Hippocampal formation (tissue), 2 donors: ENCODE measurements around the gene TRIM26.
"Not testable (repeated sequence)": the region's sequence is repeated elsewhere in the genome, so short reads cannot be mapped to it uniquely, and the experiment has no call there.

Experiments used
- DNase-seq, 2 donors: peaks; one replicate each; lab custom pipeline; 2025; lab: John Stamatoyannopoulos, UW

Gene TRIM26

DNA sequence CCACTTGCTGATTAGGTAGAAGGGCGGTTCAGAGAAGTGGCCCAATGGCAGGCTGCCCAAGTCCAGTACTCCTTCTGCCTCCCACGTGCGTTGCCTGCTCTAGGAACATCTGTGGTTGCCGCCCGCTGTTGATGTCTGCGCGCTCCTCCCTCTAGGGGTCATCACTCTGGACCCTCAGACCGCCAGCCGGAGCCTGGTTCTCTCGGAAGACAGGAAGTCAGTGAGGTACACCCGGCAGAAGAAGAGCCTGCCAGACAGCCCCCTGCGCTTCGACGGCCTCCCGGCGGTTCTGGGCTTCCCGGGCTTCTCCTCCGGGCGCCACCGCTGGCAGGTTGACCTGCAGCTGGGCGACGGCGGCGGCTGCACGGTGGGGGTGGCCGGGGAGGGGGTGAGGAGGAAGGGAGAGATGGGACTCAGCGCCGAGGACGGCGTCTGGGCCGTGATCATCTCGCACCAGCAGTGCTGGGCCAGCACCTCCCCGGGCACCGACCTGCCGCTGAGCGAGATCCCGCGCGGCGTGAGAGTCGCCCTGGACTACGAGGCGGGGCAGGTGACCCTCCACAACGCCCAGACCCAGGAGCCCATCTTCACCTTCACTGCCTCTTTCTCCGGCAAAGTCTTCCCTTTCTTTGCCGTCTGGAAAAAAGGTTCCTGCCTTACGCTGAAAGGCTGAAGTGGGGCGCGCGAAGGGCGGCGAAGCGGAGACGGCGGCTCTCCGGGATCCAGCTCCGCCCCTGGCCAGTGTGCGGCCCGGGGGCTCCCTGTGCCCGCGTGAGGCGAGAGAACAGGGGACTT lies 41.3 kb downstream of the TRIM26 start:
- DNase-seq: no peak

DNA sequence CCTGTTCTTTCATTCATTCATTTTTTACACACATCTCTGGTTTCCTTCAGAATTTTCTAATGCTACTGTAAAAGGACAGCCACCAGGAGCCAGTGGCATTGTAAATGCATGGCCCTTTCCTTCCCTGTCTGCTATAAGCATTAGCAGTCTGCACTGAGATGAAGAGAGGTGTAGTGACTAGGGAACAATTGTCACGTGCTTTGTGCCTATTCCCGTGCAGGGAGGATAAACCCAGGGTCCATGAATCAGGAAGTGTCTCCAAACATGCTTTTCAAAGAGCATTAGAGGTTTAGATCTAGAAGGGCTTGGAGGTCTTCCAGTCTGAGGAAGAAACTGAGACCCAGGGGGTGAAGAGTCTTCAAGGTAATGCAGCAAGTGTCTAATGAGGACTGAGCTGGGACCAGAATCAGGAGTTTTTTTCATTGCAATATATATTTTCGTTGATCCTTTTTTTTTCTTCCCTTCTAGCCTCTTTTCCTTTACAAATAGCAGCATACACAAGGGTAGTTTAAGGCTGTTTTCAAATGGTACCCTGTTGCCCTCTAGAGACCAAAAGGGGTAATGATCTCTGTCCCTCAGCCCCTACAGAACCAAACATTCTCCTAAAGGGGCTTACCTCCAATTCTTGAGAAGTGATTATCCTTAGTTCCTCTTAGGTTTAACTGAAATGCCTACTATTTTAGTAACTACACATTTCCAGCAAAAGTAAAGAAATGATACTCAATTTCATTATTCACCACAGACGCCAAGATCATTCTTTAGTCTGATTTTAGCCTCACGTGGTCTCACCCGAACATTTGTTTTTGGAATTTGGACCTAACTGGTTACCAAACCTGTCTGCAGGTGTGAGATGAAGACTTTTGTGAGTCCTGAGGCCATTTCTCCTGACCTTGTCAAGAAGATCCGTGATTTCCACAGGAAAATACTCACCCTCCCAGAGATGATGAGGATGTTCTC lies 43.3 kb downstream of the TRIM26 start:
- peak in 1 of 2 donors; percentile 33 for DNase-seq

DNA sequence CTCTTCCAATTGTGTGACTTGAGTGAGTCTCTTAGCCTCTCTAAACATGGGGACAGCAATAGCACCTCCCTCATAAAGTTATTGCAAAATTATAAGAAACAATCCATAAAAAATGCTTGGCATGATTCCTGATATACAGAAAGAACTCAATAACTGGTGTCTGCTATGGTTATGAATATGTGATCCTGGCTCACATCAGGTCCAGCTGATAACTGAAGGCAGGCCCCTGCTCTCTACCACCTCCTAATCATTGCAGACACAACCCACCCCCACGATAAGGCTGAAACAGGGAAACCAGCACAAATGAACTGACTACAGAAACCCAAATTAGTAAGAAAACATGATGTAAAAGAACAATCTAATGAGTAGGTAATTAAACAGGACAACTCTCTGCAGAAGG lies 44.5 kb downstream of the TRIM26 start:
- DNase-seq: no peak

DNA sequence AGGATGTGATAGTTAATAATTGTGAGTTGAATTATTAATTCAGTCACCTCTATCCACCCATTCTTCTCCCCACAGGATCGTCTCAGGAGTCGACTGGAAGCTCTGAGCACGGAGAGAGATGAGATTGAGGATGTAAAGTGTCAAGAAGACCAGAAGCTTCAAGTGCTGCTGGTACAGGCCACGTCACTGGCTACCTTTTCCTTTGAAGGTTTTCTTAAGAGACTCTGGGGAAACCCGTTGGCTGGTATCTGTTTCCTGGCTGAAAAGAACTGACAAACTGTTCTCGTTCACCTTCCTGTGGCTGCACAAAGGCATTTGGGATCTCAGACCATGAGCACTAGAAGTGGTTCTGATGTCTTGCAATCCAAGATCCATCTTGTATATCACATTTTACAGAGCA lies 46.1 kb downstream of the TRIM26 start:
- no peak for DNase-seq

DNA sequence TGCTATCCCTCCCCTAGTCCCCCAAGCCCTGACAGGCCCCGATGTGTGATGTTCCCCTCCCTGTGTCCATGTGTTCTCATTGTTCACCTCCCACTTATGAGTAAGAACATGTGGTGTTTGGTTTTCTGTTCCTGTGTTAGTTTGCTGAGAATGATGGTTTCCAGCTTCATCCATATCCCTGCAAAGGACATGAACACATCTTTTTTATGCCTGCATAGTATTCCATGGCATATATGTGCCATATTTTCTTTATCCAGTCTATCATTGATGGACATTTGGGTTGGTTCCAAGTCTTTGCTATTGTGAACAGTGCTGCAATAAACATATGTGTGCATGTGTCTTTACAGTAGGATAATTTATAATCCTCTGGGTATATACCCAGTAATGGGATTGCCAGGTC lies 48.0 kb downstream of the TRIM26 start:
- DNase-seq: not testable (repeated sequence)

DNA sequence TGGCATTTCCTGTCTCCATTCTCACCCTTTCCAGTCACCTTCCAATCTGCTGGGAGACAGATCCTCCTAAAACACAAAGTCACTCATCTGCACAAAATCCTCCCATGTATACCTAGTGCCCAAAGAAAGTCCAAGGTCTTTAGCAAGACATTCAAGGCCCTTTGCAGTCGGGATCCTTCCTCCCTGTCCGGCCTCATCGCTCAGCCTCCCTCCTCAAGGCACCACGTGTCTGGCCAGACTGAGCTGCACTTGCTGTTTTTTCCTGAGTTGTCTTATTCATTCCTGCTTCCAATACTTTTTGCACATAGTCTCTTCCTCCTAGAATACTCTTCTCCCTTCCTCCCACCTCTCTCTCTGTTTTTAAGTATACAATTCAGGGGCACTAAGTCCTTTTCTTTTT lies 48.5 kb downstream of the TRIM26 start:
- DNase-seq: no peak

DNA sequence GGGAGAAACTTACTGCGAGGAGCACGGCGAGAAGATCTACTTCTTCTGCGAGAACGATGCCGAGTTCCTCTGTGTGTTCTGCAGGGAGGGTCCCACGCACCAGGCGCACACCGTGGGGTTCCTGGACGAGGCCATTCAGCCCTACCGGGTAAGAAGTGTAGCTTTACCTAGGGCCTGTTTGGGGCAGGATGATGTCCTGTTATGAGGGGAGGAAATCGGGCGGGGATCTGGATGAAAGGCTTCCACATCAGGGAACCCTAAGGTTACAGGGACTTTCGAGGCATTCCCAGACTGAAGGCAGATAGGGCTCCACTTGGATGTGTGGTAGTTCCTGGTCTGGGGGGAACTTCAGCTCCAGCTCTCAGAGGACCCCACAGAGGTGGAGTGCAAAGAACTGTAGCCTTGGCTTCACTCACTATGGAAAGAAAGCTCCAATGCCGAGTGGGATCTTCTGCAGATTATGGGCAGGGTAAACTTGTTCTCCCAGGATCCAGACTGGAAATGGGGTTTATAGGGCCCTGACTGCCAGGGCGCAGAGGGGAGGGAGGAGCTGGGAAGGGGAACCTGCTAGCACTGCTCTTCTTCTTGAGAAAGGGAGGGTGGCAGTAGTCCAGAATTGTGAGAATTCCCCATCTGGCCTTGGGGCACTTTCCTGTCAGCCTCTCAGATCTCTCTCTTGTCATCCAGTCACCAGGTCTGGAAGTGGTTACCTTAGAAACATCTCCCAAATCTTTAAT lies 49.1 kb downstream of the TRIM26 start:
- DNase-seq: no peak

DNA sequence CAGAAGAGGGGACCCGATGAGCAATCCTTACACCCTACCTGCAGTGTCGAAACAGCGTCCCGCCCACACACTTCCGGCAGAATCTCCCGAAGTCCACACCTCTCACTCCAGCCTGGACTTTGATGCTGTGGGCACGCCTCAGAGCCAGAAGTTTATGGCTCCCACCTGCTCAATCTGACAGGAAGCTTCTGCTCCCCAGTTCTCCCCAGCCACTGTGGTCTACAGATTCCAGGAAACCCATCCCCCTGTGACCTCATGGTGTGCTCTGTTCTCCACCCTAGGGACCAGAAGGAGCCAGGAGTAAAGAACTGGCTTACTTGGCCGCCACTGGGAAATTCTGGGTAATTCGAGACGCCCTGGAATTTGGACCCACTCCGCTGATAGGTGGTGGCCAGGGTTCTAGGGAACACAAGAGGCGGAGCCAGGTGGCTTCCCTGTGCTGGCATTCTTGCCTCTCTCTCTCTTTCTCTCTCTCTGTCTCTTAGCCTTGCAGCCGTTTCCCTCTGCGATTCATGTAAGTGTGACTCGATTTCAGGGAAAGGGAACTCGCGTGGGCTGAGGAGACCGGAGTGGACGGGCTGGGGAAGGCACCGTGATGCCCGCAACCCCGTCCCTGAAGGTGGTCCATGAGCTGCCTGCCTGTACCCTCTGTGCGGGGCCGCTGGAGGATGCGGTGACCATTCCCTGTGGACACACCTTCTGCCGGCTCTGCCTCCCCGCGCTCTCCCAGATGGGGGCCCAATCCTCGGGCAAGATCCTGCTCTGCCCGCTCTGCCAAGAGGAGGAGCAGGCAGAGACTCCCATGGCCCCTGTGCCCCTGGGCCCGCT lies 49.9 kb downstream of the TRIM26 start, which contains the start of gene TRIM15:
Gene TRIM15, plus strand, starts transcription at position 457 of the 828 bp plus-strand sequence. Its CDS starts 139 bp downstream, at position 596.
- no peak for DNase-seq

DNA sequence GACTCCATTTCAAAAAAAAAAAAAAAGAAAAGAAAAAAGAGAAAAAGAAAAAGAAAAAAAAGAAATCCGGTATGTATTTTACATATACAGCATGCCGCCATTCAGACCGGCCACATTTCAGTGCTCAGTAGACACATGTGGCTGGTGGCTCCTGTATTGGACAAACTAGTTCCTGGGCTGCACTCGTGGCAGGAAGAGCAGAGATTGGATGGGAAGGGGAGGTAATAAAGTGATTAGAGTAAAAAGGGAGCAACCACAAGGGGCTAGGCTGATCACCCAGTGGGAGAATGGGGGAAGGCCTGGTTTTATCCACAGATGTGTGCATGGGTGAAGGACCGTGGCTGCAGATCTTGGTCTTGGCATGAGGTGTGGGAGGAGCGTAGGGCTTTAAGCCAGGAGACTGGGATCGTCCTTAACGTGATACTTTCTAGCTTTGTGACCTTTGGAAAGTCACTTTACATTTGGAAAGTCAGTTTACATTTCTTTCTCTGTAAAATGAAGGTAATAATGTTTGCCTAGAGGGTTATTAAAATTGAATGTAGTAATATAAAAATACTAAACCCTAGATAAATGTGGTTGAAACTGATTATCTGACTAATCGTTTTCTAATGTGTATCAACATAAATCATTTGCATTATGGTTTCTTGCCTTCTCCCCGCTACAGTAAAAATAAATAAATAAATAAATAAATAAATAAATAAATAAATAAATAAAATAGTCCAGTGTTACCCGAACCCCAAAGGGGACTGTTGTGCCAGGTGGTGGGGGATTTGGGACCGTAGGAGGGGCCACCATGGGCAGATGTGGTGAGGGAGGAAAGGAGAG lies 50.7 kb downstream of the TRIM26 start:
- DNase-seq: no peak

DNA sequence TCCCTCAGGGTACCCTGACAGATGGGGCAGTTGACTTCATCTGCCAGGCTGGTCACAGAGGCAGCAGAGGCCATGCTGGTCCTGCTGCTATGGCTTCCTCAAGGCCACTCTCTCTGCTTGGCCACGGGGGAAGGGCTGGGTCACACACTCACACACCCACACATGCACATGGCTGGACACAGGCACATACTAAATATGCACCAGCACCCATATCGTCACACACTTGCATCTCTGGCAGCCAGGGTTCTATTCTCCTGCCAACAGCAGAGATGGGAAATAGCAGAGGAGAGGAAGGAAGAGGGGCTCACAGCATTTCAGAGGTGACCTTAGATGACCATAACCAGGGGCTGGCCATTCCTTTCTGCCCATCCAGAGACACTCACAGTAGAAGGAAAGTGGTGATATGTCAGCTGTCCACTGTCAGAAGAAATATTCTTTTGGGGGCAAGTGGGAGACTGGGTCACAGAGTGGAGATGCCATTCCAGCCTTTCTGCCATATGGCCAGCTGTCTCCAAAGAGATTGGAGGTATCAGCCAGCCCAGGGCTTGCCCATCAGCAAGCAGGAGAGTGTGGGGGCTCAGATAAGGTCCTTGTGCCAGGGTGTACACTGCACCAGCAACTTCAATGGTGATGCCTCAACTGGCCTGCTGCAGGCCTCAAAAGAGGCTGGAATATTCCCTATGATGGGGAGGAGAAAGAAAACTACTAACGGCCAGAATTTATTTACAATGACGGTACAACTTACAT lies 52.2 kb downstream of the TRIM26 start, which contains the start of gene TRIM10:
Gene TRIM10, minus strand, starts transcription at position 427 of the 747 bp plus-strand sequence. Its CDS starts 353 bp downstream, at position 74.
- no peak for DNase-seq

DNA sequence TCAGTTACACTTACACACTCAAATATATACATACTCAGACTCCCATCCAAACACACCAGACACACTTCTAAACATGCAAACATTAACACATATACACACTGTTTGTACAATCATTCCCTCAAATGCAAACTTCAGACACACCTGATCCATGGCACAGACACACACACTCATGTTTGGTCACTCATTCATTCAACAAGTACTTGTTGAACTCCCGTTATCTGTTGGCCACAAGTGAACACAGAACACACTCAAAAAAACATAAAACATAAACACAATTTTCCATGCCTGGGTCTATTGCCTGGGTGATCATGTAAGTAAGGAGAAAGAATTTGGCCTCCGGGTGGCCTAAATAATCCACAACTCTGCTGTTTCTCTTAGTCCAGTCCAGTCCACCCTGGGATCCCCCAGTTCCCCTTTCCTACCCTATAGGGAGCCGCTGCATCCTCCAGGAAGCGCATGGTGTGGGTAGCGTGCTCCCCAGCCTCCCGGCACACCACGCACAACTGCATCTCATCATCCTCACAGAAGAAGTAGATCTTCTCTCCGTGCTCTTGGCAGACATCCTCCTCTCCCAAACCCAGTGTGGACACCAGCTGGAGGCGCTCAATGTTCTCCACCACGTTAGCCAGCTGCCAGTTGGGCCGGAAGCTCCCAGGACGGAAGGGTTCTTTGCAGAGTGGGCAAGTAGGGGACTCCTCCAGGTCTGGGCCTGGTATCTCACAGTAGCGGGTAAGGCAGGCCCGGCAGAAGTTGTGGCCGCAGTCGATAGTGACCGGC lies 53.0 kb downstream of the TRIM26 start:
- DNase-seq: no peak

DNA sequence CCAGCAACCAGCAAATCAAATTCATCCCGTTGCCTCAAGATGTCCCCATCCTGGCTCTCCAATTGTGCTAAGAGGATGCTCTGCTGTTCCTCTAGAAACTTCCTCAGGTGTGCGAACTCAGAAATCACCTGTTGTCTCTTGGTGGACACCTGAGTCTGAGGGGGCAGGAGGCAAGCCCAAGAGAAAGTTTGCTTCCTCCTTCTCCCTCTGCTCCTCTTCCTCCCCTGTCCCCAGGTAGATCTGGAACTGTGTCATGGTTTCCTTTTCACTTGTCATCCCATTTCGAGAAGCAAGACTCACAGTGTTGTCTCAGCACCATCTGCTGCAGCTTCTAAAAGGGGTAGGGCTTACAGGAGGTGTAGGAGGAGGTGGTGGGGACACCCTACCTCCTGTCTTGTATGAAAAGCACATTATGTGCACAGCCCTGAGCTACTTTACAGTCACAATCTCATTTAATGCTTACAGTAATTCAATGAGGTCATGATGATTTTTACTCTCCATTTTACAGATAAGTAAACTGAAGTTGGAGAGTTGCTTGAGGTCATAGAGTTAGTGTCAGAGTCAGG lies 54.6 kb downstream of the TRIM26 start:
- DNase-seq: no peak

DNA sequence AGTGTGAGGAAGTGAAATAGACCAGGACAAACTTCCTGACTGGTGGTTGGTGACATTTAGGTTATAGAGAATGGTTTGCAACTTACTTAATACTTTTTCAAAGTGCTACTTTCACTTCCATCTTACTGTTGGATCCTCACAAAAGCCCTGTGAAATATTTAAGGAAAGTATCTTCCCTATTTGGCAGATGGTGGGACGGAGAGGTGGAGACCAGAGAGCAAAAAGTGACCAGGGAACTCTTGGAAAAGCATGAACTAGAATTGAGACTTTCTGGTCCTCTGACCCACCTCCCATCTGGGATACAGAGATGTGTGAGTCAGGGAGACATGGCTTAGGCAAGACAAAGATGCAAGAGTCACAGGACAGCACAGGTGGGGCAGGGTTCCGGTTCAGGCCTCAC lies 55.2 kb downstream of the TRIM26 start:
- DNase-seq: no peak

DNA sequence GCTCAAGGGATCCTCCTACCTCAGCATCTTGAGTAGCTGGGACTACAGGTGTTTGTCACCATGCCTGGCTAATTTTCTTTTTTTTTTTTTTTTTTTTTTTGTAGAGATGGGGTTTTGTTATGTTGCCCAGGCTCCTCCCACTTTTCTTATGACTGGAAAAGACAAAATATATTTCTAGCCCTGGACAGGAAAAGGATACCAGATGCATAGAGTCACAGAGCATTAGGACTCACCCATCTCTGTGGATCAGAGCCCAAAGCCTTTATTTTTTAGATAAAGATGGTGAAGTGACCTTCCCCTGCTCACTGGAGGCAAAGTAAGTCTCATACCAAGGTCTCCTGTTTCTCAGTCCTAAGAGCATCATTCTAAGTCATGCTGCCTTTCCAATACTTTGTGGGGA lies 55.6 kb downstream of the TRIM26 start:
- DNase-seq: no peak

DNA sequence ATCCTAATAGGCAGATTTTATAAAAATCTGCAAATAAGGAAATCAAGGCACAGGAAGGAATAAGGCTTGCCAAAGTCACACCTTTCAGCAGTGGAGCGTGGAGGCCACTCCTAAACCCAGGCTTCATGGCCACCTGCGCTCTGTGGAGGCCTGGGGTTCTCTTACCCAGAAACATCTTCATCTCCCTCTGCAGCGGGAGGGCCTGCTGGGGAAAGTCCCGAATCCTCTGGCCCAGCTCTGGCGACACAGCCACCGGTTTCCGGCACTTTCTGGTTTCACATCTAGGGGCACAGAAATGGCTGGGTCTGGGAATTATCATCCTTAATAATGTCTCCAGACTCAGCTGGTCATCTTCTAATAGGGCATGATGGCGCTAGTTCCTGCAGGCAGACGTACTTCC lies 56.4 kb downstream of the TRIM26 start:
- no peak for DNase-seq

DNA sequence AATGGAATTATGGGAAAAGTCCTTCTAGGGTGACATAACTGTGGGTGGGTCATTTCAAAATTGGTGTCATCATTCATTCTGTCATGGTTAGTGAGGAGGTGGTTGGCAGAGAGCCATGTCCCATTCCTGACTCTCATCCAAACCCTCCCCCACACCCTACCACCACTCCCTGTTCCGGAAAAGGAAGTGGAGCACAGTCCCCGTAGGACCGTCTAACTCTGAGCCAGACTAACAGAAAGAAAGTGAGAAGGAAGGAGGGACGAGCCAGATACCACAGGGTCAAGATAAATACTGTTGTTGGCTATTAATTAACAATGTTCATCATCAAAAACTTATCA lies 57.0 kb downstream of the TRIM26 start:
- no peak for DNase-seq

DNA sequence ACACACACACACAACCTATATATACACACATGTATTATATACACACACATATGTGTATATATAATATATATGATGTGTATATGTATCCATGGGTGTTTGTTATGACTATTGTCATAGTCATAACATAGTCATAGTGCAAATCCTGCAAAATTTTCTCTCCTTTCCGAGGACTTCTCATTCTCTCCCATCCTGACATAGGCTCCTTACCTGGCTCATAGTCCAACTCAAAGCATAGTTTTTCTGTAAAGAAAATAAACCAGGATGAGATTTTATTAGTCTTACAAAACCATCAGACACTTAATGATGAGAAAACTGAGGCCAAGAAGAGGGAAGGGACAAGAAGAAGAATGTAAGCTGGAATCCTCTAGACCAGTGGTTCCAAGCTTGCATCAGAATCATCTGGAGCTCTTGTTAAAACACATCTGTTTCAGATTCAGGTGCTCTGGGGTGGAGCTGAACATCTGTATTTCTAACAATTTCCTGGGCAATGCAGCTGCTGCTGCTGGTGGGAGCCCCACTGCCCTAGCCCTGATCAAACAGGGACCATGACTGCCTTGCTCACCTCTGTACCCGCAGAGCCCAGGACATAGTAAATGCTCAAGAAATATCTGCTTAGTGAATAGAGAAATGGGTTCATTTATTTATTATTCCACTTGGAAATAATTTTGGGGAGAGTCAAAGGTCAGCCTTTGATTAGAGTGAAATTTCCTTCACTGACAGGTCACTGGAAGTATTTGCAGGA lies 57.5 kb downstream of the TRIM26 start:
- DNase-seq: no peak
